ENCODE measurements around the gene VIPR2. TPM values are rescaled to one million over a fixed set of nuclear protein-coding genes. Genes with fewer than 3 reads are reported as not detected.
"Not testable (repeated sequence)": the region's sequence is repeated elsewhere in the genome, so short reads cannot be mapped to it uniquely, and the experiment has no call there.

Gene VIPR2
- total and polyA plus RNA-seq, 2 donors from 2014 or later: 0.91 to 1.3 TPM

DNA sequence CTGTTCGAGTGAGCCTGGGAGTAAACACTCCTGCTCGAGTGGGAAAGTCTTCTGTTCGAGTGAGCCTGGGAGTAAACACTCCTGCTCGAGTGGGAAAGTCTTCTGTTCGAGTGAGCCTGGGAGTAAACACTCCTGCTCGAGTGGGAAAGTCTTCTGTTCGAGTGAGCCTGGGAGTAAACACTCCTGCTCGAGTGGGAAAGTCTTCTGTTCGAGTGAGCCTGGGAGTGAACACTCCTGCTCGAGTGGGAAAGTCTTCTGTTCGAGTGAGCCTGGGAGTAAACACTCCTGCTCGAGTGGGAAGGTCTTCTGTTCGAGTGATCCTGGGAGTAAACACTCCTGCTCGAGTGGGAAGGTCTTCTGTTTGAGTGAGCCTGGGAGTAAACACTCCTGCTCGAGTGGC, 162.6 kb downstream of the VIPR2 start:
- FAIRE-seq; H3K27ac ChIP-seq (ENCODE audit: low read depth in 2 of 2, low read length in 2 of 2); H3K9ac ChIP-seq (ENCODE audit: low read length in 3 of 3); H3K36me3 ChIP-seq (ENCODE audit: control insufficient read depth in 2 of 3, insufficient read depth in 3 of 3, low read length in 3 of 3); intact Hi-C loops (cut with DNase I); H3K4me3 ChIP-seq (ENCODE audit: low read length in 3 of 3); H3K27me3 ChIP-seq (ENCODE audit: control insufficient read depth, insufficient read depth, low read length); H3K4me1 ChIP-seq (ENCODE audit: control insufficient read depth in 2 of 3, insufficient read depth in 2 of 3, low read depth in 1 of 3, low read length in 3 of 3); DNase-seq: not testable (repeated sequence)
- H3K9me3 ChIP-seq (ENCODE audit: control insufficient read depth in 2 of 3, insufficient read depth in 1 of 3, low read length in 3 of 3): peaks cover 2 to 18% (median 11%) of the 10 kb centered on the region in 3 donors

DNA sequence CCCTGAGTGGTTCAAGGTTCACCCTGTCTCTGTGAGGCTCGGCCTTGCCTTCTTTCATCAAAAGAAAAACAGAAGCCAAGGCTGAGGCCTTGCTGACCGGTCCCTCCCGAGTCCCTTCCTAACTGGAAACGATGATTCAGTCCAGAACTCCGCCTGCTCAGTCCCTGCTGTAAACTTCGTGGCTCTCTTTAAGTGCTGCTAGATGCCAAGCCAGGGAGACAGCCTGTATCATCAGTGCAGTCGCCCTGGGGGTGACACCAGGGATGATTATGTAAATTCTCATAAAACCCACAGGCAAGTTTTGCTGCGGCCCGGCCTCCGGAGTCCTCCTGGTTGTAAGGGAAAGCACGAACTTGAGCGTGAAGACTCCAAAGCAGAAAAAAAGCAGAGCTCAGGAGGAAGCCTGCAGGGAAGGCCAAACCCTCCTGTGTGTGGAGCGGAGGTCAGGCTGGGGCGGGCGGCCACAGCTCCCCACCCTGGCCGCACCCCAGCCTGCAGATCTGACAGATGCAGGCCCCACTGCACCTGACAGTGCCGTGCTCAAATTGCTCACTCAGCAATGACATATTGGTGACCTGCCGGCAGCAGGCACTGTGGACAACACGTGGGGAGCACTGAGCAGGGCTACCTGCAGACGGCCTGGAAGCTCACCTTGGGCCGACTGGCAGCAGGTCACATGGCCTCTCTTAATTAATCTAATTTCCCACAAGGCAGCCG, 164.9 kb downstream of the VIPR2 start:
- no peak for FAIRE-seq
- TF ChIP-seq, protein P1, sequence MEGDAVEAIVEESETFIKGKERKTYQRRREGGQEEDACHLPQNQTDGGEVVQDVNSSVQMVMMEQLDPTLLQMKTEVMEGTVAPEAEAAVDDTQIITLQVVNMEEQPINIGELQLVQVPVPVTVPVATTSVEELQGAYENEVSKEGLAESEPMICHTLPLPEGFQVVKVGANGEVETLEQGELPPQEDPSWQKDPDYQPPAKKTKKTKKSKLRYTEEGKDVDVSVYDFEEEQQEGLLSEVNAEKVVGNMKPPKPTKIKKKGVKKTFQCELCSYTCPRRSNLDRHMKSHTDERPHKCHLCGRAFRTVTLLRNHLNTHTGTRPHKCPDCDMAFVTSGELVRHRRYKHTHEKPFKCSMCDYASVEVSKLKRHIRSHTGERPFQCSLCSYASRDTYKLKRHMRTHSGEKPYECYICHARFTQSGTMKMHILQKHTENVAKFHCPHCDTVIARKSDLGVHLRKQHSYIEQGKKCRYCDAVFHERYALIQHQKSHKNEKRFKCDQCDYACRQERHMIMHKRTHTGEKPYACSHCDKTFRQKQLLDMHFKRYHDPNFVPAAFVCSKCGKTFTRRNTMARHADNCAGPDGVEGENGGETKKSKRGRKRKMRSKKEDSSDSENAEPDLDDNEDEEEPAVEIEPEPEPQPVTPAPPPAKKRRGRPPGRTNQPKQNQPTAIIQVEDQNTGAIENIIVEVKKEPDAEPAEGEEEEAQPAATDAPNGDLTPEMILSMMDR (IDR thresholded peaks at IDR 0.05; ENCODE audit: borderline replicate concordance, extremely low read depth, insufficient read depth): no peak
- H3K4me1 ChIP-seq (ENCODE audit: control insufficient read depth in 2 of 3, insufficient read depth in 2 of 3, low read depth in 1 of 3, low read length in 3 of 3): peaks cover 0 to 2% (median 0%) of the 10 kb centered on the region in 3 donors
- no peak overlapping the region for H3K27ac ChIP-seq (ENCODE audit: low read depth in 2 of 2, low read length in 2 of 2)
- no peaks in the 10 kb centered on the region for H3K27me3 ChIP-seq (ENCODE audit: control insufficient read depth, insufficient read depth, low read length)
- no peak overlapping the region for H3K4me3 ChIP-seq (ENCODE audit: low read length in 3 of 3)
- intact Hi-C loops (cut with DNase I): no loop called here
- no peaks in the 10 kb centered on the region for H3K36me3 ChIP-seq (ENCODE audit: control insufficient read depth in 2 of 3, insufficient read depth in 3 of 3, low read length in 3 of 3)
- no peak overlapping the region for H3K9ac ChIP-seq (ENCODE audit: low read length in 3 of 3)
- DNase-seq: peak in 1 of 5 donors; percentile 50
- peaks cover 2 to 18% (median 11%) of the 10 kb centered on the region in 3 donors for H3K9me3 ChIP-seq (ENCODE audit: control insufficient read depth in 2 of 3, insufficient read depth in 1 of 3, low read length in 3 of 3)

DNA sequence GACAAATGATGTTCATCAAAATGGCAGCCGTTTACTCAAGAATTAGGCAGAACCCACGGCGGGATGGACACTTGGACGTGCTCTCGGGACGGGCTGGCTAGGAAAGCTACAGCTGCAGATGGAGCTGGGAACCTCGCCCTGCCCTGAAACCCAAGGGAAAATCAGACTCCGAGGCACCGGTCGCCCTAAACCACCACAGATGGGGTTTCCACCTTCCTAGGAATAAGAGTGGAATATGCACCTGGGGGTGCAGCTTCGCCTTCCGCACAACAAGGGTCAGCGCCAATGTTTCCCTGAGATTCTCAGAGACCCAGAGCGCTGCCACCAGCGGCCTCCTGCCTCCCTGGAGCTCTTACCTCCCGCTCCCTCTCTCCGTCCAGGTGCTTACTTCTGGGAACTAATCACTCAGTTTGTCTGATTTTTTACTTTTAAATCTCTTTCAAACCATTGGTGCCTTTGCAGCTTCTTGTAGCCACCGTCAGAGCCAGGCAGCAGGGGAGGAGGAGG, 165.6 kb downstream of the VIPR2 start:
- DNase-seq: peak in 1 of 5 donors; percentile 53
- H3K27me3 ChIP-seq (ENCODE audit: control insufficient read depth, insufficient read depth, low read length): no peaks in the 10 kb centered on the region
- intact Hi-C loops (cut with DNase I): no loop called here
- no peak for FAIRE-seq
- H3K36me3 ChIP-seq (ENCODE audit: control insufficient read depth in 2 of 3, insufficient read depth in 3 of 3, low read length in 3 of 3): no peaks in the 10 kb centered on the region
- TF ChIP-seq, protein P1 (IDR thresholded peaks at IDR 0.05; ENCODE audit: borderline replicate concordance, extremely low read depth, insufficient read depth): no peak
- H3K27ac ChIP-seq (ENCODE audit: low read depth in 2 of 2, low read length in 2 of 2): no peak overlapping the region
- H3K4me1 ChIP-seq (ENCODE audit: control insufficient read depth in 2 of 3, insufficient read depth in 2 of 3, low read depth in 1 of 3, low read length in 3 of 3): peaks cover 0 to 2% (median 0%) of the 10 kb centered on the region in 3 donors
- no peak overlapping the region for H3K9ac ChIP-seq (ENCODE audit: low read length in 3 of 3)
- peaks cover 2 to 18% (median 11%) of the 10 kb centered on the region in 3 donors for H3K9me3 ChIP-seq (ENCODE audit: control insufficient read depth in 2 of 3, insufficient read depth in 1 of 3, low read length in 3 of 3)
- no peak overlapping the region for H3K4me3 ChIP-seq (ENCODE audit: low read length in 3 of 3)

All from kidney (tissue), 14 donors.